Kidney capillary endothelial cell (primary cell): ENCODE data around the gene AQP6.
A peak's percentile ranks its signal among the peaks of the same experiment; 100 is the strongest.

Experiments used
- DNase-seq: peaks from one replicate; pipeline ENCODE4 v3.0.0-alpha.2; 2018; ENCODE audit warnings: low spot score

Gene AQP6

DNA sequence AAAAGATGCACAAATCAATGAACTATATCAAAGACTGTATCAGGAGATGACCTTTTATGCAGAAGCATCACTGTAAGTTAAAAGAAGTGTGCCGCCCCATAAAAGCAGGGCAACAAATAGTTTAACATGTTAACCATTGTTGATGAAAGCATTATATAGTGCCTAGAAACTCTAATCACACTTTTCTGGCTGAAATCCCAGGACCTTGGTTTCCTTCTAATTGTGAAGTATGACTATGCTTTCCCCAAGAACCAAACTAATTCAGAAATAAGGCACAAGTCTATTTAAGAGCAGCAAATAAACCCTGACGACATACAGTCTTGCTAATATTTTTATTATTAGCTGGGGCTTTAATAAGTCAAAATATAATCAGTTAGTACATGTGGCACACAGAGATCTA is 30.8 kb downstream of the AQP6 start:
- no peak for DNase-seq

DNA sequence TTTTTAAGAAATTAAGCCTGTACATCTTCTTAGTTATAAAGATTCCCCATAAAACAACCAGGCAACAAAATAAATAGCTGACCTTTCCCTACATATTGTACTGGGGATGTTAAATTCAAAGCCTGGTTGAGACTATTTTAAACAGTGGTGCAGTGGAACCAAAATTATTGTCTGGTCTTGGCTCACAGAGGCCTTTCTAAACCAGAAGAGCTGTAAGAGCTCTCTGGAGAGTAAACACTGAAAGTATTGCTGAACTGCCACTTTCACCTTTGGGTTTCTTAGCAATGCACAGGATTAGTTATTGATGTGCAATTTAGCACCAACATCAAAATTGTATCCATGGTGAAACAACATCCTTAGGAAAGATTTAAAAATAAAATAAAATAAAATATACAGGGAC is 31.9 kb downstream of the AQP6 start:
- no peak for DNase-seq

DNA sequence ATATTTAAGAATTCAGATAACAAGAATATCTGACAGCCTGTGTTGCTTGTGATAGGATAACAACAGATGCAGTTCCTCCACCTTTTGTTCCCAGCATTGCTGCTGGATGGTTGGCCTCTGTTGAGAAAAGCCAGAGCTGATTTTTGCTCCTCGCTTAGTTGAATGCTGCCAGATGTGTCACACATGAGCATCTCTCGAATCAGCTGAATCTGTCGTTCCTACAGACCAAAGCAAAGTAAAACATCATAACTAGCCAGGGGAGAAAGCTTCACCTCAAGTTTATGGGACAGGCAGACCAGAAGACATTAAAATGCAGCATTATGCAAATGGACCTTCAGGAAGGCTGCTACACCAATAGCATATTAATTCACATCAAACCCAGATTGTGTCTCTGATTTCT is 32.4 kb downstream of the AQP6 start:
- DNase-seq = no peak

DNA sequence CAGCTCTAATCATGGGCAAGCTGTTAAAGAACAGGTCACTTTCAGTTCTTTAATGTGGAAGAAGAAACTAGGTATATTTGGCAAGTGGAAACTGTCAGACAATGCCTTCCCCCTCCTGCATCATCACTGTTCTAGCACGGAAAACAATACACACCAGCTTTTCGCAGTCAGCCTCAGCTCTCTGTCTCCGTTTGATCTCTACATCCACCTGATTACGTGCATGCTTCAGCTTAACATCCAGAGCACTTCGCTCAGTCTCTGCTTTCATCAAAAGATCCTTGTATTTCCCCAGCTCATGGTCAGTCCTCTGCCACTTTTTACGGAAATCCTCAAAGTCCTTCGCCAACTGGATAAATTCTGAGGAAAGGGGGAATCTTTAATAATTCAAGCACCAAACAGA is 33.5 kb downstream of the AQP6 start:
- no peak for DNase-seq

DNA sequence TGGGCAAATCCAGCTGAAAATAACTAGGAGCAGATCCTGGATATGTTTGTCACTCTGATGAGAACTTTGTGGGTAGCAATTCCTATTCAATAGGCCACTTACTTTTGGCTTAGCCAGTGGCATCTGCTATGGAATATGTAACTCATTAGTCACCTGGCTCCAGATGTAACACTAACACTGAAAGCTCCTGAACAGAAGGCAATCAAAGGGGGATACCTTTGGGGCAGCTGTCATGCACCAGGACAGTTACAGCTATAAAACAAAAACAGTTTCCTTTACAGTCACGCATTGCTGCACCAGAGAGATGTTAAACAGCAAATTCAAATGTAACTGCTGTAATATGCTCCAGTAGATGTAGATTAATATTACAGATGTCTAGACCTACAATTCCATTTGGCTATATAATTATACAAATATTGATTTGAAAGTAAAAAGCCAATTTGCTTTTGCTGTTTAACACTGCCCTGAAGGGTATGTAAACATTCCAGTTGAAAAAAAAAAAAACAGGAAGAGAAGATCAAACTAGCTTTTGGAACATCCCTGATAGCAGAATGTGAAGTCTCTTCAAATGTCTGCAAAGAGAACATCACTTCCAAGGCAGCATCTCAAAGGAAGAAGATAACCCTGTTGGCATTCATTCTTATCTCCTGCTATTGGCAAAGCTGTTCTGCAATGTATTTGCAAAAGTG is 34.2 kb downstream of the AQP6 start:
- no peak for DNase-seq

DNA sequence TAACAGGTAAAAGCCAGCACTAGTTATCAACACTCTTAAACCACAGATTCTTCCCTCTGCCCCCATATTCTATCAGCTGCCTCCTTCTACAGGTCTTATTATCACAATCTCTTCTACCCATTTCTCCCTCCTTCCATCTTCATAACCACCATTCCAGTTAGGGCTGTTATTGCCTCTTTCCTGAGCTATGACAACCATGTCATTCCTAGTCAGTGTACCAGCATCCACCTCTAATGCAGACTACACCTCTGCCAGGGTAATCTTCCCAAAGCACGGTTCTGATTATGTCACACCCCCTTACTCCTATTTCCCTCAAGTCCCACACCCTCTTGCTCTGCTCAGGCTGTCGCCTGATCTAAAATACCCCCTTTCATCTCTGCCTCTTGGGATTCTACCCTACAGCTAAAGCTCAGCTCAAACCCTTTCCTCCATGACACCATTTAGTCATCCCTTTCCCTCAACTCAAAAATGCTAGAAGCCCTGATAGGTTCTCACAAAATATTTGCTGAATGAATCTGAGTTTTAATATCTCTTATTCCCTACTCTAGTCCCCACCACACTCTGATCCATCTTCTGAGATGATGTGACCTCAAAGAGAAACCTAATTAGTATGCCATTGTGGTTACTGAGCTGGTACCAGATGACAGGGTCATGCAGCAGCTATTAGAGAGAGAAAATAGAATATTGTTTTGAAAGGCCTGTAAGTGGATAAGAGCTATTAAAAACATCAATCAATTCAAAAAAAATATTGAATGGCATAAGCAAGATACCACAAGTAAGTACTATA is 40.8 kb downstream of the AQP6 start:
- DNase-seq = no peak

DNA sequence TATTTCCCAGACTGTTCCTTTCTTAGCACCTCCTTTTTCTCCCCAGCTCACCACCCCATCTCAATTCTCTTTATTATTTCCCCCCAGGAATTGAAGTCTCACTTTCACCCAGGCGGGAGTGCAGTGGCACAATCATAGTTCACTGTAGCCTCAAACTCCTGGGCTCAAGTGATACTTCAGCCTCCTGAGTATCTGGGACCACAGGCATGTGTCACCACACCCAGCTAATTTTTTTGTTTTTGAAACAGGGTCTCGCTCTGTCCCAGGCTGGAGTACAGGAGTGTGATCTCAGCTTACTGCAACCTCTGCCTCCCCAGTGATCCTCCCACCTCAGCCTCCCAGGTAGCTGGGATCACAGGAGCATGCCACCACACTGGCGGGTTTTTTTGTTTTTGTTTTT is 41.6 kb downstream of the AQP6 start:
- no peak for DNase-seq

DNA sequence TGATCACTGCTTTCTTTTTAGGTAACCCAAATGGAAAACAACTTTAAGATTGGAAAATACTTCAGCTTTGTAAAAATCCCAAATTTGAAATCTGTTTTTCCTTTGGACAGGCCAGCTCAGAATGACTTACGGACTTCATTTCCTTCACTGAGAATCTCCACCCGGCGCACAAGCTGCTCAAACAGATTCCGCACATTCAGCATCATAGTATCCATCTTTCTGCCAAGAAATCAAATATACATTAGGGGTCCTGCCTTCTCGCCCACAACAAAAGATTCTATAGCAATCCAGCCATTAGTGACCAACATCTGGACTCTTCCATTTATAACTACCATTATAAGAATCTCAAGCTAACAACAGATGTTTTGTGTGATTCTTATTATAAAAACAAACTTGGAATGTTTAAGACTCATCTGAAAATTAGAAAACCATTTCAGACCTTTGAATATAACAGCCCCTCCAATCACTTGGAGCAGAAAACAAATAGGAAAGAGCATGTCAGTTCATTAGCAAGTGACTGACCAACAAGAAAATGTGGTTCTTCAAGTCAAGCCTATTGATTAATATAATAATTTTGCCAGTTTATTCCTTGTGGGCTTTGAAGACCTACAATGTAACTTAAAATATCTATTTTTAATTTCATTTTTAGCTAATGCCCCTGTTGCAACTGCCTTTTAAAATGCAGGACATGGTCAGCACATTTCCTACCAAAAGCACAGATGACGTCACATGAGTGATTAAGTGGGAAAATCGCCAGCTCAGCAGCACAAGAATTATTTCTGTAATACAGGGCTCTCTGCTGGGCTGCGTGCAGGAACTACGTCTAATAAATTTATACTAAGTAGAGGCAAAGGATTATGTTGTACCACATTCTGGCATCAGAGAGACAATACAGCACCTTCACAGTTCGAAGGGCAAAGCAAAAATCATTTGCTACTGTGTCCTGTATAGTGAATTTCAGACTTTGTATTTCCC is 44.0 kb downstream of the AQP6 start:
- DNase-seq = peak; percentile 47

DNA sequence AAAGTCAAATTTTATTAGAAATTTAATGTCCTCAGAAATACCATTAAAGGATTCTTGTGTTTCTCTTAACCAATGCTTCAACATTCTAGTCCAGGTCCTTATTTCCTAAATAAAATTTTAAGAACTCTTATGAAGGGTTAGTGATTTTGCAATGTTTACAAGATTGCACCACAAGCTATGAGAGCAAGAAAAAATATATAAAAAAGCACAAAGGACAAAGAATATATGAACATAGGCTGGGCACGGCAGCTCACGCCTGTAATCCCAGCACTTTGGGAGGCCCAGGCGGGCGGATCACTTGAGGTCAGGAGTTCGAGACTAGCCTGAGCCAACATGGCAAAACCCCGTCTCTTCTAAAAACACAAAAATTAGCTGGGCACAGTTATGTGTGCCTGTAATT is 44.9 kb downstream of the AQP6 start:
- DNase-seq = no peak

DNA sequence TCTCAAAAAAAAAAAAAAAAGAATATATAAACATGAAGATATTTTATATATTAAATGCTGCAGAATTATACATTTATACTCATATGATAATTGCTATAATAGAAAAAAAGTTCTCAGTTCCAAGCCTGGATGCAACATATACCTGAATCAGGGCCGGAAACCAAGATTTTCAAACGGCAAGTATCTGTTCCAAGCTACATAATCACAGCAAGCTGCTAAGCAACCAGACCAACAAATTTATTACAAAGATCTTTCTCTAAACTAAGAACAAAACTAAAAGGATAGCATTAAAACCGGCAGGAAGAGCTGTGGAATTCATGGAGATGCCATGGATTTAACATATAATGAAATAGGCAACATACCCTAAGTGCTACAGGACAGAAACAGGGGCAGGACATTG is 45.4 kb downstream of the AQP6 start:
- no peak for DNase-seq

DNA sequence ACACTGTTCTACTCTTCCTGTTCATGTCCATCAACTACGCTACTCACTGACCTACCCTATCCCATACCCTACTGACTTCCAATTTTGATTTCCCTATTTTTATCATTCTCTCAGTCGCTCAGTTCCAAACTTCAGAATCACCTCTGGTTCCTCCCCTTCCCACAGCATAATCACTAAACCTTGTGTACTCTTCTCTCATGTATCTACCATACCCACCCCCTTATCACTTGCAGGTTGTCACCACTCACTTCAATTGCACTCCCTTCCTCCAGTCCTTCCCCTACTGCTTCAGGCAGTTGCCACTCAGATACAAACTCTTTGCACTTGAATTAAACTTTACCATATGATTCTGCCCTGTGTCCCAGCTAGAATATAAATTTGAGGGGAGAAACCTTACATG is 46.2 kb downstream of the AQP6 start:
- no peak for DNase-seq

DNA sequence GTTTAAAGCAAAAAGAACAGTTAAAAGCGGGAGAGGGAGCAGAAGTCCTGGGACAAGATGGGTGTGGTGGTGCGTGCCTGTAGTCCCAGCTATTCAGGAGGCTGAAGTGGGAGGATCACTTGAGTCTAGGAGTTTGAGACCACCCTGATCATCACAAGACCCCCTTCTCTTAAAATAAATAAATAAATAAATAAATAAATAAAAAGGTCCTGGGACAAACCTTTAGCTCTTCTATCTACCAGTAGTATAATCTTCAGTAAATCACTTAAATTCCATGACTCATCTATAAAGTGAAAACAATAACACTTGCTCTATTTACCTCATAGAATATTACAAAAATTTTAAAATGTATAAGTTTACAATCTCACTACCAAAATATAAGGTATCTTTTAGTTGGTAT is 46.8 kb downstream of the AQP6 start:
- DNase-seq = no peak

DNA sequence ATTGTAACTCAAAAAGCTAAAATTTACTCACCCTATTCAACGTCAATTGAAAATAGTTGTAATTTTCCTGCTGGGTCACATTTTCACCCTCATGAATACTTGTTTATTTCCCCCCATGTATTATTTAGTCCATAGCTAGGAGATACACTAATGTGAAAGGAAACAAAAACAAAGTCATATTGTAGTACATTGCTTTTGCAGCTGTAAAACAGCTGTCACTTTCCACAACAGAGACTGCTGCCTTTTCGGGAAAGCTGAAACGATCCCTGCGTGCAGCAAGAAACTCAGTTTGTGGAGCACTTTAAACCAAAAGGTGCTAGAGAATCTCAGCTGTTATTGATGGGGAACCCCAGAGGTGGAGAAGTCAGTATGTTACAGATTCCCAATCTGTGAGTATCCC is 48.3 kb downstream of the AQP6 start:
- DNase-seq = no peak

DNA sequence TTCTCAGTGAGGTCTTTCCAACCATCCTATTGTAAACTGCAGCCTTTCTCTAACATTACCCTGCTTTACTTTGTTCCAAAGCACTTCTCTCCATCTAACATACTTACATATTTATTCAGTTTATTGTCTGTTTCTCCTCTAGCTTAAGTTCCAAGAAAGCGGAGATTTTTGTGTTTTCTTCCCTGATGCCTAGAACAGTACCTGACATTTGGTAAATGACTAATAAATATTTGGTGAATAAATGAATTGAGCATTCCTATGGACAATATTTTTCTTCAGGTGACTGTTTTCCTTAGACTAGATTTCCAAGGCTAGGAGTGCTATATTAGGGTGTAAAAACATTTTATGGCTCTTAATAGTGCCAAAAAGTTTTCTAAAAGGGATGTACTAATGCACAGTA is 50.2 kb downstream of the AQP6 start:
- DNase-seq = no peak

DNA sequence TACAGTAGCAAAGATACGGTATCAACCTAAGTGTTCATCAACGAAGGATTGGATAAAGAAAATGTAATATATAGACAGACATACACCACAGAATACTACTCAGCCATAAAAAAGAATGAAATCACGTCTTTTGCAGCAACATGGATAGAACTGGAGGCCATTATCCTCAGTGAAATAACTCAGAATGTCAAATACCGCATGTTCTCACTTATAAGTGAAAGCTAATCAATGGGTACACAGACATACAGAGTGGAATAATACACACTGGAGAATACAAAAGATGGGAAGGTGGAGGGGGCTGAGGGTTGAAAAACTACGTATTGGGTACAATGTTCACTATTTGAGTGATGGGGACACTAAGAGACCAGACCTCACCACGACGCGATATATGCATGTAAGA is 51.5 kb downstream of the AQP6 start:
- no peak for DNase-seq

DNA sequence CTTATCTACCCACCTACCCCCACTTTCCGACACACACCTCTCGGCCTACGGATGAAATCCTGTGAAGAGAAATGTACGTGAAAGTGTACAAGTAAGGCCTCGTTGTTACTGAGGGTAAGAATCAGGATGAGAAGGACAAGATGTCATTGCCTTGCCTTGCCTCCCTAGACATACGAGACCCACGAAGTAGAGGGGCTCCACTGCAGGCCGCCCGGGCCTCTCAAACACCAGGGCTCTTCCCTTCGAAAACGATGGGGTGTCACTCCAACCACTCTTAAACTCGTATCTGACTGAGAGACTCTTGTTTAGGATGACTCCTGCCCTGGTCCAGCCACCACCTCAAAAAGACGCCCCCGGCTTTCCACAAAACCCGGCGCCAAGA is 52.0 kb downstream of the AQP6 start:
- DNase-seq = peak; percentile 16

DNA sequence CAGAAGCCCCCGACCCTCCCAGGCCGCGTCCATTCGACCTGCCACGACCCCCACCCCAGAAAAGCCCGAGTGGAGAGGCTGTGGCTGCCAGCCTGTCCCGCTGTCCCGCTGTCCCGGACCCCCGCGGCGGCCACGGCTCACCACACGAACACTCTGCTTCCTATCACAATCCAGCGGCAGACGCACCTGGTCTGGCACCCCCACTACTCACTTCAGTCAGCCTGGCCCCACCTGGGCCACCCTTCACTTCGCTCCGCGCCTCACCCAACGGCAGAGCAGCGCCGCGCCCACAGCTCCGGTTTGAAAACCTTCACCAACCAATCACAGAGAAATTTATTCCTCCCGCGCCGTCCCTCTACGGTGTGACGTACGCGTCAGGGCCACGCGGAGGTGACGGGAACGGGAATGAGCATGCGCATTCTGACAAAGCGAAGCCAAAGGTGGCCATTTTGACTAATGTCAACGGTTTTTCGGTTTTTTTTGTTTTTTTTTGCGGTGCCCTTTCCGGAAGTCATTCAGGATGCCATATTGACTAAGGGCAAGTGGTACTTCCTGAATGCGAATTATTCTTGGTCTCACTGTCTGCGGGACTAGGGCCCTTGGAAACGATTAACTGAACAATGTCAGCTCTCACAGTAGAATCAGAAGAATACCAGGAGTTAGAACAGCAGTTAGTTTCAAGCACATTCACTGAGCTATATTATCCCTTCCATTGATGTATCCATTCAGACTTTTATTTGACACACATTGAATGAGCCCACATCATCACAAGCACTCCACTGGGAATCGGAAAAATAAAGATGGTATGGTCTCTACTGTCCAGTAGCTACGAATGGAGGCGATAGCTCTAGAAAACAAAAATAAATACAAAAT is 52.7 kb downstream of the AQP6 start, which contains the start of gene RACGAP1:
Gene RACGAP1 (minus strand): TSS at position 308 of the 873 bp plus-strand sequence. CDS start 8,779 bp downstream, outside the sequence.
- DNase-seq = peak; percentile 99

DNA sequence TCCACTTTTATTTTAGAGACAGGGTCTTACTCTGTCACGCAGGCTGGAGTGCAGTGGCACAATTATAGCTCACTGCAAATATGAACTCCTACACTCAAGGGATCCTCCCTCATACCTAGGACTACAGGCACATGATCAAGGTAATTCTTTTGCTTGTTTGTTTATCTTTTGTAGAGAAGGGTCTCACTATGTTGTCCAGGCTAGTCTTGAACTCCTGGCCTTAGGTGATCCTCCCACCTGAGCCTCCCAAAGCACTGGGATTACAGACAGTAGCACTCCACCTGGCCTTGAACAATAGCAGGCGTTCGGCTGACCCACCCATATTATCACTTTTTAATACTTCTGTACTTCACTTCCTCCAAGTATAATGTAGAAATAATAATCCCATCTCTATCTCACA is 53.9 kb downstream of the AQP6 start:
- DNase-seq = no peak
